NCI-H345 treated with DMSO at 0.1 percent for 48 hours (cell line): ENCODE results near the gene PTGER3.
"Not testable (repeated sequence)": the region's sequence is repeated elsewhere in the genome, so short reads cannot be mapped to it uniquely, and the experiment has no call there.

Source experiments
- DNase-seq: peaks from one replicate; lab custom pipeline; 2025; ENCODE audit not compliant: unreplicated experiment; lab: John Stamatoyannopoulos, UW

The PTGER3 gene

DNA sequence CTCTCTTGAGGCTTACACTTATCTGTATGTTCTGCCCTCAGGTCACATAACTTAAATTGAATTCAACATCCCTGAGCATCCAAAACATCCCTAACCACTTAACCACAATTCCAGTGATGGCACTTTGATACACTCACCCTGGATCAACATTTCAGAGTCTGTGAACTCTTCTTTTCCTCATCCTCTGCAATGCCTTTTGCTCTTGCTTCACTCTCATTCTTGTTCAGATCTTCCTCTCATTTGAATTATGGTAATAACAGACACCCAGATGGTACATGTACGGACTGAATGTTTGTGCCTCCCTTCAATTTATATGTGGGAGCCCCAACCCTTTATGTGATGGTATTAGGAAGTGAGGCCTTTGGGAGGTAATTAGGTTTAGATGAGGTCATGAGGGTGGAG lies 33.4 kb downstream of the PTGER3 start:
- DNase-seq = no peak

DNA sequence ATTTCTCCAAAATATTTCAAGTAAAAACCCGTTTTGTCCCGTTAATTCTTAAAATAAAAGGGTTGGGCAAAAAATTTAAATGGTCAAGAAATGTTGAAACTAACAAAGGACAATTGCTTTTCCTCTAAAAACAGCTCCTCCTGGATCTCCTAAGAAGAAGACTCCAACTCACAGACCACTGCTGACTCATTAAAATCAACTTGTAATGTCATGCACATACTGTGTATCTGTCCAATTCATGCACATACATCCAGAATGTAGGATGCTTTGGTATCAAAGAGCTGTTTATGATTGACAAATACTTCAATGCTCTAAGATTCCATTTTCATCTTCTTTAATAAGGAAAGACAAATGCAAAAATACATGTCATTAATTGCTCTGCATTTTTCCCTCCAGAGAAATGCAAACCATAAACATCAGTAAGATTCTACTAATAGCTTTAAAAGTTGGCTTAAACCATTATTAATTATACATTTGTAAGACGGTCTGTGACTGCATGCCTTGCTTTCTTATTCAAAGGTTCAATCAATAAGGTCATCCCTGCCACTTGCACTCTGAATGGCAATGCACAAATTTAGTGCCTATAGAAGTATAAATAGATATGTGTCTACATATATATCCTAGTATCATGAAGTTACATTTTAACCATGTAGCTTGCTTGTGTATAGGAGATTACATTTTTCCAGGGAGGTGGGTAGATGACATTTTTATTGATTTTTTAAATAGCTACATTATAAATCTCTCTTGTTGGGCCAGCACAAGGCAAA lies 44.7 kb downstream of the PTGER3 start:
- DNase-seq = no peak

DNA sequence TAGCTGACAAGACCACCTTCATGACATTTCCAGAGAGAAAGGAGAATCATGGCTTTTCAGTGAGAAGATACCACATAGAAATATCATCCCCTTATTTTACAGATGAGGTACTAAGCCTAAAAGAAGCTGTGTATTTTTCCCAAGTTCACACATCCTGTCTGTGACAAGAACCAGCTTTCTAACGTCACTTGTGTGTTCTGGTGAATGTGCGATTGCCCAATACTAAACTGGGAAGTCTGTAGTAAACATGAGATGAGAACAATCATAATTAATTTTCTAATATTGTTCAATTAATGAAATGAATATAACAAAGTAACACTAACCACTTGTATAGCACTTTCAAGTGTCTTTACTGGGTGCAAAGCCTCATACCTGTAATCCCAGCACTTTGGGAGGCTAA lies 46.0 kb downstream of the PTGER3 start:
- DNase-seq = no peak

DNA sequence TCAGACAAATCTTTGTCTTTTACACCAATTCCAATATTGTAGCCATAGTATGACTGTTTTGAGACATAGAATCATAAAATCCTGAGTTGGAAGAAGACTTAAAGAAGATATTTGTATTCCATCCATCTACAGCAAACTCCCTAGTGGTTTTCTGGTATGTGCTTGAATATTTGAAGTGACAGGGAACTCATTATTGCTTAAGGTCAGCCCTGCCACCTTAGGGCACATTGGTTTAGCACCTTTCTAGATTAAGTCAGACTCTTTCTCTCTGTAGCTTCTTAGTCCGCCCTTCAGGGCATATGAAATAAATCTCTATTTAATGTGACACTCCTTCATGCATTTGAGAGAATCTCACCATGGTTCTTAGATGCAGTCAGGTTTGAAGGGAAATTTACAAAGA lies 49.8 kb downstream of the PTGER3 start:
- no peak for DNase-seq

DNA sequence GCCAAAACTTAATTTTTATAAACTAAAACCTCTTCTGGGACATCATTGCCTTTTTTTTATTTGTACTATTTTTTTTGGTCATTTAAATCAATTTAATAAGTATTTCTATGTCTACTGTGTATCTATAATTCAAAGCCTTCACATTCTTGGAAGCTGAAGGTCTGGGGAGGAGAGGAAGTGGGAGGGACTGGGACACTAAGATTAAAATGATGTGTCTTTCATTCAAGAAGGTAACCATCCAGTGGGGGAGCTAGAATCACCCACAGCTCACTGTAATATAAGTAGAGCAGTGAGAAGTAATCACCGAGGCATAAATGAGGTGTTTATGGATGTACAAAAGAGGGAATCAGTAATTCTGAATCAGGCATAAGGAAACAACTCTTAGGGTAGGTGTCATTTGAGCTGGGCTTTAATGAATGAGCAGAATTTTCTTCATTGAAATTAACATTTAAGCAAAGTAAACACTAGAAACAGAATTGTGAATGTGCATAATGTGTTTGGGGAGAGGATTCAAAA lies 52.8 kb downstream of the PTGER3 start:
- DNase-seq = no peak

DNA sequence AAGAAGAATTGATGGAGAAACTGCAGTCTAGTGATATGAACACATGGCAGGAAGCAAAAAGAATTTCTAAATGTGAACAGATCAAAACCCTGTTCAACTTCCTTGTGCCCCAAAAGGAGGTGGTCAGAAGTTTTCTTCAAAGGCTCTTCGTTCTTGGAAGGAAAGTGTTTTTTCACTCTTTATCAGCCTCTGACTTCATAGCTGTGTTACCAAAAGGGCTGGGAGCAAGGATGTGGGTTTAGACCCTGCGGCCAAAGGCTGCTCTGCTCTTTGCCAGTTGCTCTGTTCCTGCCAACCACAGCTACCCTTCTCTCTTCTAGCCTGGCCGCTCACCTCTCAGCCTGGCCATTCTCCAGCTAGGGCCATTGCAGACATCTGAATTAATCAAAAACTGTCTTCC lies 53.8 kb downstream of the PTGER3 start:
- DNase-seq = no peak

DNA sequence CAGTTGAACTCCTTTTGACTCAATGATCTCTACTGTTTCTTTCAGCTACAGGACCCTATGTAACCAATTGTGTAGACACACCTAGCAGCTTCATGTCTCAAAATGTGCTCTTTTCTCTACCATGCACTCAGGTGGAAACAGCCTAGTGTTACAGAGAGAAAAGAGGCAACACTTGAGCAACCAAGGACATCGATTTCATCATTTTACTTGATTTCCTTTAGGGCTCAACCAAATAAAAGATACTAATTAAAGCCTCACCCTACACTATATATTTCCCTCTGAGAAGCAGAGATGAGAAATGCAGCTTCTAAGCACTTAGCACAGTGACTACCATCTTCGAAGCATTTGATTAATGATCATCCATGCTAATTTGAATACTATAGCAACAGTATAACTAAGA lies 55.1 kb downstream of the PTGER3 start:
- DNase-seq = no peak

DNA sequence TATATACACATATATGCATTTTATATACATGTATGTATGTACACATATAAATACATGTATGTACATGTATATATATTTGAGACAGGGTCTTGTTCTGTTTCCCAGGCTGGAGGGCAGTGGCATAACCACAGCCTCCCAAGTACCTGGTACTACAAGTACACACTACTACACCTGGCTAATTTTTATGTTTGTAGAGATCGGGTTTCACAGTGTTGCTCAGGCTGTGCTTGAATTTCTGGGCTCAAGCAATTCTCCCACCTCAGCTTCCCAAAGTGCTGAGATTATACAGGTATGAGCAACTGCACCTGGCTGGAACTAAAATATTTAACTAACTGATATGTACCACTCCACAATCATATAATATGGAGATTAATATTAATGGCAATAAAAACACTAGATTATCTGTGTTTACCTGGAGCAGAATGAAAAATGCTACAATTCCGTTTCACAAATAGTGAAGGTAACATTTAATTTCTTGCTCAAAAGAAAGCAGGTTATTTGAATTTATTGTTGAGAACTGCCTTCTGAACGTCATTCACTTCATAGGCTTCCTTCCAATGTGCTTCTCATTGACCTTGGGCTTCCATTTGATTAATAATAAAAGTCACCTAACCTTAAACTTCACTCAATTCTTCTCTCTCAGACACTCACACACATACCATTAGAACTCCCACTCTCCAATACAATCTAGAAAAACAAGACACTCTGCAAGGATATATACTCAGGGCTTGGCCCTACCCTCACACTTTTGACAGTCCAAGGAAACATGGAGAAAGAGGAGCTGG lies 57.0 kb downstream of the PTGER3 start:
- peak; percentile 1 for DNase-seq

DNA sequence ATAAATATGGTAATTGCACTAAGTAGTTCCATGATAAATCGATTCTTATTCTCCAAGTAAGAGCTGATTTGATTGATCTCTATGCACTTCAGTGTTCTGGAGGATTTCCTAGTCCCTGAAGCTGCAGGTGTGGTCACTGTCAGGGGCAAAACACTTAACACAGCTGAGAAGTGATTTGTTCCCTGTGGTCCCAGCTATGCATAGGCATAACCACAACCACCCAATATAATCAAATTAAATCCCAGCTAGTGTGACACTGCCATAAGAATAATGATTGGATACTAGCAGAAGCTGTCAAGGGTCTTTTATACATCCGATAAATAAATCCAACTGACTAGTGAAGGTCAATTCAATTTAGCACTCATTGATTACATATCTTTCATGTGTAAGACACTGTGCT lies 60.1 kb downstream of the PTGER3 start:
- DNase-seq = no peak

DNA sequence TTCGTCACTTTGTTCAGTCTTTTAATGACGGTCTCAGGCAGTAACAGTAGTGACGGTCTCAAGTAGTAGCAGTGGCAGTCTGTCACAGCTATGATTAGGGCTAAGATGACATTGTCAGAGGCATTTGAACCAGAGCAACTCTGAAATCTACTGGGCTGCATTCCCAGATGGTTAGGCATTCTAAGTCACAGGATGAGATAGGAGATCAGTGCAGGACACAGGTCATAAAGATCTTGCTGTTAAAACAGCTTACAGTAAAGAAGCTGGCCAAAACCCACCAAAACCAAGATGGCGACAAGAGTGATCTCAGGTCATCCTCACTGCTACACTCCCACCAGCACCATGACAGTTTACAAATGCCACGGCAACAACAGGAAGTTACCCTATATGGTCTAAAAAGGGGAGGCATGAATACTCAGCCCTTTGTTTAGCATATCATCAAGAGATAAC lies 61.8 kb downstream of the PTGER3 start:
- not testable (repeated sequence) for DNase-seq

DNA sequence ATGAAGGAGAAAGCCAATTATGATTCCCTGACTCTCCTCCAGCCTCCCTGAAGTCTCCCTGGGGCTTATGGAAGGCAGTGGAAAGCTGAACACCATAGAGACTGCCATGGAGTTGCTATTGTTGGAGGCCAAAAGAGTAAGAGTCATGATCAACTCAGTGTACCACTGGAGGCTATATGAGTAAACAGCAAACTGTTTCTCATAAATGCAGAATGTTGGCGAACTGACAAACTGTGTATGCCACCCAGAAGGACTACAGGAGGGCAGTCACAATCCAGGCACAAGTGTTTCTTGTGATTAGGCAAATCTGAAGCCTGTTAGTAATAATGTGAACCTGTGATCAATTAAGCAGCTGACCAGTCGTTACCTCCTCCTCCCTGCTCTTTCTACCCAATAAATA lies 62.3 kb downstream of the PTGER3 start:
- DNase-seq = not testable (repeated sequence)

DNA sequence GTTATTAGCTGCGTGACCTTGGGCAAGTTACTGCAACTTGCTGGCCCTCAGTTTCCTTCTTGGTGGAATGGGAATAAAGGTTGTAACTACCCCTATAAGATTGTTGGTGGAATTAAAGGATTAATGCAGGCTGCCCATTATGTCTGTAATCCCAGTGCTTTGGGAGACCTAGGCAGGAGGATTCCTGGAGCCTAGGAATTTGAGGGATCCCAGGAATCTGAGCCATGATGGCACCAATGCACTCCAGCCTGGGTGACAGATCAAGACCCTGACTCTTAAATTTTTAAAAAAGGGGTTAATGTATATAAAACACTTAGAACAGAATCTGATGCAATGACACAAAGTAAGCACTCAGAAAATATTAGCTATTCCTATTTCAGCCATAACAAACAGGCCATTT lies 67.3 kb downstream of the PTGER3 start:
- DNase-seq = no peak

DNA sequence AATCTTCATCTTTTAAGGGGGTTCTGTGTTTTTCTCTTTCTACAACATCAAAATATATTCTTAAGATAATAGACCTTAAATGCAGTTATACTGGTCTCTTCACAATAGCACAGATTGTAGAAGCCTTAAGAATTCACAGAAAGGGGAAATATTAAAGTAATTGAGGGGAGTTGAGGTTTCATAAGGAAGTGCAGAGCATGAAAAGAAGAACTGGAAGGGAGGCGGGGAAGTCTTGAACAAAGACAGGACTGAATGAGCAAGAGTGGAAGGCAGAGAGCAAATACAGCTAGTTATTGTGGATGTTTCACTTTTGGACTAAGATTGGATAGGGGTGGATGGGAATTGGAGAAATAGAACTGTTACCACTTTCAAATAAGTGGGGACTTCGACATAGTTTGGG lies 67.7 kb downstream of the PTGER3 start:
- no peak for DNase-seq

DNA sequence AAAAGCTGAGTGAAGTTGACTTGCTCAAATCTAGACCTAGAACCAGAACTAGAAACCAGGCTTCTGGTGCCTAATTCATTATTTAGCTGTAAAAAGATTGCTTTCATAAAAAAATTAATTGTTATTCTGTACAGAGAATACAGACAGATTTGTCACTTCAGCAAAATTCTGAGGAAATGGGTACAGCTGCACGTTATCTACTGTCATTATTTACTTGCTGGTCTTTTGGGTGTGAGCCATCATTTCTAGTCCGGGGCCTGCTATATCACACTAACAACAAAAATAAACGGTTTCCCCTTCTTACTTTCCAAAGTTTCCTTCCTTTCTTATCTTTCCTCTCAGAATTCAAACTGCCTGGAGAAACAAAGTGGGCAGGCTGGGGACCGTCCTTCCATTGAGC lies 68.3 kb downstream of the PTGER3 start:
- DNase-seq = no peak

DNA sequence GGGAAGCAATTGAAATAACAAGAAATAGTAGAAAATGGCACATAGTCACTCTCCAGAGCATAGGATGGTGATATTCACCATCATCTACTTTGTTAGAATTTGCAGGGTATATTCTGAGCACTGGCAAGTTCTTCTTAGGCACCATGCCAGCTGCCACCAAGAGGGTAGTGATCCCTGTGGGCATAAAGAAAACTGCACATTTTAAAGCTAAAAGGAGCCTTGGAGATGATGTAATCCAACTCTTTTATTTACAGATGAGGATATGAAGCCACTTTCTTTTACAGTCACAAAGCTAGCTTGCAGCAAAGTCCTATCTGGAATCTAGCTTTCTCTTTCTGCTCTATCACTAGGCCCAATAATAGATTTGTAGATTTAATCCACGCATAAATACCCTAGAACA lies 69.0 kb downstream of the PTGER3 start:
- DNase-seq = no peak

DNA sequence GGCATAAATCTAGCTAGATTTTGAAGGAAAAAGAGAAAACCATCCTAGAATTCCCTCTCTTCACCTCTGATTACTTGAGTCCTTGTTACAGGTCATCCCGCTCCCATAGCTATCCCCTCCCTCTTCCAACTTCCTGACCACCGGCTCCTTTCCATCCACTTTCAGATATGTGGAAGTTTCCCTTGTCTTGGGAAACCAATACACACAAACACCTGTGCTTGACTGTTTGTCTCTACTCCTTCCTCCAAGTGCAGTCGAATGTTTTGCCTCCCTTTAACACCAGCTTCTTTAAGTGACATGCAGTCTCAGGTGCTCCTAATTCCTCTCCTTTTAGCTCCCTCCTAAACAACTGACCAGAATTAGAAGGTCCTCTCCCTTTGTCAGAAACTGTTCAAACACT lies 70.0 kb downstream of the PTGER3 start:
- DNase-seq = no peak

DNA sequence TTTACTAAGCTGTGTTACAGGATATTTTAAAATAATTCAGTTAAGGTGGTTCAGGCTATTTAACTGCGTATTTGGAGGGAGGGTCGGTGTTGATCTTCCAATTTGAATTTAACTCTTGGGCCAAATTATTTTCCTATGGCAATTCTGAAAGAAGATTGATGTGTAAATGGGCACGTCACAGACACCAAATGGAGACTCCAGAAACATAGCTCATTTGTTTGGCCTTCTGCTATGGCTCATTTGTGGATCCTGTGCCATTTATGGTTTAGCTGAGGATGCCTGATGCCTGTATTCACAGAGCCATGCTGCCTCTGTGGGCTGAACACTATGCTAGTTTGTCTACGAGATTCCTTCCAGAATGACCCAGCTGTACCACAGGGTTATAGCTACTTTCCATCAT lies 70.6 kb downstream of the PTGER3 start:
- no peak for DNase-seq

DNA sequence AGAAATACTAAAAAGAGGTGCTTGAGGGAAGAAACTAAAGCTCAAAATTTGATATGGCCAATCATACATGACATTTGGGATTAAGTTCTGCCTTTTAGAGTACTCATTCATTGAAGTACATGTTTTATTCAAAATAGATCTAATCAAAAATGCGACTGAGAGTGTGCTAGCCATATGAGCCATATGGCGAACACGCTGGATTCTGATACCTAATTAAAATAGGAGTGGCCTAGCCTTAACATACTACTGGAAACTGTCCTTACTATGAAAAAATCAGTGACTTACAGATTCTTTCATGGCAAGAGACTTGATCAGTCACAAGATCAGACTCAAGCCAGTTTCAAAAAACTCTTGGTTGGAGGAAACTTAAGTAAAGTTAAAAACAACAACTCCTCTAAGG lies 73.9 kb downstream of the PTGER3 start:
- no peak for DNase-seq

DNA sequence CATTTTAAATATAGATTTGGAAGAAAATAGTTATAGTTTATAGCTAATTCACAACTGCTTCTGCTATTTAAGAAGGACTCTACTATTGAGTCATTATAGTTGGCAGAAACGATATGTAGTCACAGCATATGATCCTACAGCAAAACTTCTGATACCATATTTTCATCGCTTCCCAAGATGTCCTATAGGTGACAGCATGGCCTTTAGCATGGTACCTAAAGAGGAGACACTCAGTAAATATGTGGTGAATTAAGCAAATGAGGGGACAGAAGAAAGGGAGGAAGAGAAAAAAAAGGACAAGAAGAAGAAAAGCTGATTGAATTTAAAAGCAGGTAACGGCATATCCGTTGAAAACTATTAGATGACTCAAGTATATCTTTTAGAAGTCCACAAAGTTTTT lies 77.2 kb downstream of the PTGER3 start:
- no peak for DNase-seq

DNA sequence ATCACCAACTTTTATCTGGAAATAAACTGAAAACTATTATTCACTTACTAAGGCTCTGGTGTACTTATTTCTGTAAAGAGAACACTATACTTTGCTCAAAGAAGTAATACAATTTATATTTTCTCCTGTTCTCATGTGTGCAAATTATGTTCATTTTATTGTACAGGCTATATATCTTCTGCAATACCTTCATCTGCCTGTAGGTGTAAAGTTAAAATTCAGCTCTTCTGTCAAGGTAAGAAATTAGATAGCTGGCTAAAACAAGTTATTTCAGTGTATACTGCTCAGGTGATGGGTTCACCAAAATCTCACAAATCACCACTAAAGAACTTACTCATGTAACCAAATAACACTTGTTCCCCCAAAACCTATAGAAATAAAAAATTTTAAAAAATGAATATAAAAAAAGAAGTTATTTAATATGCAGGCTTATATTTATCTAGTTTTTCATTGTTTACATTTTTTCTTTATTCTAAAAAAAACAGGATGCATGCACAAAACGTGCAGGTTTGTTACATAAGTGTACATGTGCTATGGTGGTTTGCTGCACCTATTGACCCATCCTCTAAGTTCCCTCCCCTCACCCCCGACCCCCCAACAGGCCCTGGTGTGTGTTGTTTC lies 81.5 kb downstream of the PTGER3 start:
- no peak for DNase-seq

DNA sequence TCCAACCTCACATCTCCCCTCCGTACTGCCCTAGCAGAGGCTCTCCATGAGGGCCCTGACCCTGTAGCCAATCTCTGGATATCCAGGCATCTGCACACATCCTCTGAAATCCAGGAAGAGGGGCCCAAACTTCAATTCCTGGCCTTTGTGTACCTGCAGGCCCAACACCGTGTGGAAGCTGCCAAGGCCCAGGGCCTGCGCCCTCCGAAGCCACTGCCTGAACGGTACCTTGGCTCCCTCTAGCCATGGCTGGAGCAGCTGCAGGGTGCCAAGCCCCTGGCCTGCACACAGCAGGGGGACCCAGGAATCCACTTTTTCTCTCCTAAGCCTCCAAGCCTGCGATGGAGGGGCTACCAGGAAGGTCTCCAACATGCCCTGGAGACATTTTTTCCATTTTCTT lies 84.2 kb downstream of the PTGER3 start:
- no peak for DNase-seq
